GM12864 (cell line): ENCODE measurements around the gene CDKAL1.

Experiments used
- DNase-seq: peaks from one replicate; pipeline ENCODE4 v3.0.0-alpha.2; 2011; ENCODE audit warnings: low read depth
- H3K4me3 ChIP-seq: 2 replicates; pipeline ENCODE4 v1.5.1; 2011; ENCODE audit warnings: mild to moderate bottlenecking, low read depth, low read length, control low read depth
- TF ChIP-seq, protein P1 (sequence below): IDR thresholded peaks from 2 replicates; pipeline ENCODE4 v1.5.1; 2011; ENCODE audit warnings: low read depth, mild to moderate bottlenecking, moderate library complexity, low read length, control low read depth, inconsistent platforms; ENCODE audit errors: missing control alignments

The CDKAL1 gene

DNA sequence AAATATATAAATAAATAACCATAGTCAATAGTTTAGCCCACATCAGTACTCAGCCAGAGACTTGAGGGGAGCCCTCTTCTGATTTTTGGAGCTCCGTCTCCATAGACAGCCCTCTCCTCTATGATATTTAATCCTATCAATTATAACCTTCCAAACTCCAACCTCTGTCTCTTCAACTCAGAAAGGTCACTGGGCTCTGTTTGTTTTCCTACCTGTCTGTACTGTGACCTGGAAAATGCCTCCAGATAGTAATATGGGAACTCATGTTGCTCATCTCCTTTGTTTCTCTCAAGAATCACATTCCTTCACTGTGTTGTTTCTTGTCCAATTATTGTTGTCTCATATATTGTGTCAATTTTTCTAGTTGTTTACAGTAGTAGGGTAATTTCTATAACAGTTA, 409.7 kb downstream of the CDKAL1 start:
- H3K4me3 ChIP-seq, result no peak overlapping the region
- TF ChIP-seq, protein P1, sequence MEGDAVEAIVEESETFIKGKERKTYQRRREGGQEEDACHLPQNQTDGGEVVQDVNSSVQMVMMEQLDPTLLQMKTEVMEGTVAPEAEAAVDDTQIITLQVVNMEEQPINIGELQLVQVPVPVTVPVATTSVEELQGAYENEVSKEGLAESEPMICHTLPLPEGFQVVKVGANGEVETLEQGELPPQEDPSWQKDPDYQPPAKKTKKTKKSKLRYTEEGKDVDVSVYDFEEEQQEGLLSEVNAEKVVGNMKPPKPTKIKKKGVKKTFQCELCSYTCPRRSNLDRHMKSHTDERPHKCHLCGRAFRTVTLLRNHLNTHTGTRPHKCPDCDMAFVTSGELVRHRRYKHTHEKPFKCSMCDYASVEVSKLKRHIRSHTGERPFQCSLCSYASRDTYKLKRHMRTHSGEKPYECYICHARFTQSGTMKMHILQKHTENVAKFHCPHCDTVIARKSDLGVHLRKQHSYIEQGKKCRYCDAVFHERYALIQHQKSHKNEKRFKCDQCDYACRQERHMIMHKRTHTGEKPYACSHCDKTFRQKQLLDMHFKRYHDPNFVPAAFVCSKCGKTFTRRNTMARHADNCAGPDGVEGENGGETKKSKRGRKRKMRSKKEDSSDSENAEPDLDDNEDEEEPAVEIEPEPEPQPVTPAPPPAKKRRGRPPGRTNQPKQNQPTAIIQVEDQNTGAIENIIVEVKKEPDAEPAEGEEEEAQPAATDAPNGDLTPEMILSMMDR, result no peak
- DNase-seq, result no peak

DNA sequence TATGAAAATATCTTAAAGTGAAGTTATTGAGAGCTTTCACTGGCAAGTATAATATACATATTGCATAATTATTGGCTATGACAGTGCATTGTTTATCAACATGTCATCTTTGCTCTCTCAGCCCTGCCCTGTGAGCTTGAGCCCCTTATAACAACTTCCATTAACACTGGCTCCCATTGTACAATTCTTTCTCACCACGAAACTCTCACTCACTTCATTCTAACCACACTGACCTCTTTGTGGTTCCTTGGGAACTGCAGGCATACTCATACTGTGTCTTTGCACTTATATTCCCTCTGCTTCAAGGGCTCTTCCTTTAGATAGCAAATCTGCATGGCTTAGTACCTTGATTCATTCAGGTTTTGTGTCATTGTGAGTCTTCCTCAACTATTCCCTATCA, 411.8 kb downstream of the CDKAL1 start:
- peak; percentile 19 for DNase-seq
- TF ChIP-seq, protein P1, result no peak
- no peak overlapping the region for H3K4me3 ChIP-seq

GRCh38 chr6:20946890-20947289, 412.6 kb downstream of the CDKAL1 start:
- DNase-seq, result no peak
- TF ChIP-seq, protein P1, result no peak
- no peak overlapping the region for H3K4me3 ChIP-seq

DNA sequence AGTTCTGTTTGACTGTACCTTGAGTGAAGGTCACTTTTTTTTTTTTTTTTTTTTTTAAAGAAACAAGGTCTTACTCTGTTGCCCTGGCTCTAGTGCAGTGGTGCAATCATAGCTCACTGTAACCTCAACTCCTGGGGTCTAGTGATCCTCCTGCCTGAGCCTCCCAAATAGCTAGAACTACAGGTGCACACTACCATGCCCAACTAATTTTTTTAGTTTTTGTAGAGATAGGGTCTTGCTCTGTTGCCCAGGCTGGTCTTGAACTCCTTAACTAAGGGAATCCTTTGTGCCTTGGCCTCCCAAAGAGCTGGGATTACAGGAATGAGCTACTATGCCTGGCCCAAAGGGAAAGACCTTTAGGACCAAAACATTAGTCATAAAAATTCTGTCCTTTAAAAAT, 413.7 kb downstream of the CDKAL1 start:
- TF ChIP-seq, protein P1, result no peak
- DNase-seq, result no peak
- no peak overlapping the region for H3K4me3 ChIP-seq

DNA sequence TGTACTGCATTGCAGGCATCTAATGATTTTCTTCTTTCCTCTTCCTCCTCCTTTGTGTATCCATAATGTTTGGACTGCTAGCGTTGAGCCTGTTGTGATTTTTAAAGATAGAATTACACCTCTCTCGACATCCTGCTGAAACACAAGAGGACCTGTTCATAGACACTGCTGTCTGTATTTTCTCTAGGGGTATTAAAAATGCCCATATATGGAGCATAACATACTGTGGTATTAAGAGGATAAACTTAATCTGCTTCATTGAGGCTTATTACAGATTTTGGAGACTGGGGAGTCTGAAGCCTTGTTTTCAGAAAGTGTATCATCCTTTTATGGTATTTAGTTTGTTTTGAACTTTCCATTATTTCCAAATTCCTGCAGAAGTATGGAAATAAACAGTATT, 414.3 kb downstream of the CDKAL1 start:
- H3K4me3 ChIP-seq, result no peak overlapping the region
- DNase-seq, result no peak
- TF ChIP-seq, protein P1, result no peak

- no peak overlapping the region for H3K4me3 ChIP-seq
- DNase-seq, result no peak
- TF ChIP-seq, protein P1, result no peak
These were observed 414.9 kb downstream of the CDKAL1 start for GRCh38 chr6:20949138-20949537.

DNA sequence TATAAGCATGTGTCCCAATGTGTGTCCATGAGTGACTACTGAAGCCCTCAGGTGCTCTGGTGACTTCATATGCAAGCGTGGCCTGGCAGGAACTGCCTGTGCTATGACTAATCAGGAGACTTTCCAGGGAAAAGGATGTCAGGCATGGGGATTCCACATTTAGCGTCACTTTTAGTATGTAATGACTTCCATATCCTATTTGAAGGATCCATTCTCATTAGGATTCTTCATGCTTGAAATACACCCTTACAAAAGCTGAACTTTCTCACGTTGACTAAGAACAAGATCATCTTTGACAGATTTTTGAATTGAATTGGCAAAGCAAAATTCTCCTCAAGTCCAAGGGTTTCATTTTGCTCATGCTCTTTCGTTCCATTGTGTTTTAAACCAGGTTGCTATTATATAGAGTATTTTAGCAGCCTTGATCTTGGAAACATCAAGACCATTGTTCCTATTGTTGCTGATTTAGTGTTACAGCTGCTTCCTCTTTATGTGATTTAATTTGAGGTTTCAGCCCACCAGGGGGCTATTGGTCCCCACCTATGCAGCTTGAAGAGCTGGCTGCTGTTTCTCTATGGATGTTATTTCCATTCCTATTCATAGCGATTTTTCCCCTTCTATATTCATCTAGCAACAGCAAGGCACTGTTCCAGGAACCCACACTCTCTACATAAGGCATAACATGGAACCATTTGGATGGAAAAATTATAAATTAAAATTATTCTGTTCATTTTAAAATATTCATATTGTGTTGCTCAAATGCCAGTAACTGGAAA, 418.6 kb downstream of the CDKAL1 start:
- DNase-seq, result no peak
- TF ChIP-seq, protein P1, result no peak
- no peak overlapping the region for H3K4me3 ChIP-seq
